Suprapubic skin (tissue), 4 donors: ENCODE data around the gene SBK2.

Experiments
- CTCF ChIP-seq, 2 donors: fragments of 200-600 bp in 1 of 2; fragments of 450-650 bp in 1 of 2; sonication (generic) in 1 of 2; IDR thresholded peaks; one replicate each; pipeline ENCODE4 v1.5.1; 2016 to 2019; ENCODE audit warnings: antibody characterized with exemption in 2 of 2, mild to moderate bottlenecking in 1 of 2, moderate library complexity in 1 of 2
- EP300 ChIP-seq: sonication (generic); formaldehyde crosslinking; IDR thresholded peaks from one replicate; pipeline ENCODE4 v1.6.1; 2017; ENCODE audit warnings: antibody characterized with exemption
- POLR2A ChIP-seq, 2 donors: fragments of 450-650 bp; IDR thresholded peaks; one replicate each; pipeline ENCODE4 v1.6.1; 2017; ENCODE audit warnings: antibody characterized with exemption in 2 of 2, mild to moderate bottlenecking in 2 of 2, moderate library complexity in 2 of 2
- POLR2AphosphoS5 ChIP-seq, 3 donors: sonication (generic); formaldehyde crosslinking; IDR thresholded peaks; one replicate each; pipeline ENCODE4 v1.6.1; 2017; ENCODE audit warnings: antibody characterized with exemption in 3 of 3

DNA sequence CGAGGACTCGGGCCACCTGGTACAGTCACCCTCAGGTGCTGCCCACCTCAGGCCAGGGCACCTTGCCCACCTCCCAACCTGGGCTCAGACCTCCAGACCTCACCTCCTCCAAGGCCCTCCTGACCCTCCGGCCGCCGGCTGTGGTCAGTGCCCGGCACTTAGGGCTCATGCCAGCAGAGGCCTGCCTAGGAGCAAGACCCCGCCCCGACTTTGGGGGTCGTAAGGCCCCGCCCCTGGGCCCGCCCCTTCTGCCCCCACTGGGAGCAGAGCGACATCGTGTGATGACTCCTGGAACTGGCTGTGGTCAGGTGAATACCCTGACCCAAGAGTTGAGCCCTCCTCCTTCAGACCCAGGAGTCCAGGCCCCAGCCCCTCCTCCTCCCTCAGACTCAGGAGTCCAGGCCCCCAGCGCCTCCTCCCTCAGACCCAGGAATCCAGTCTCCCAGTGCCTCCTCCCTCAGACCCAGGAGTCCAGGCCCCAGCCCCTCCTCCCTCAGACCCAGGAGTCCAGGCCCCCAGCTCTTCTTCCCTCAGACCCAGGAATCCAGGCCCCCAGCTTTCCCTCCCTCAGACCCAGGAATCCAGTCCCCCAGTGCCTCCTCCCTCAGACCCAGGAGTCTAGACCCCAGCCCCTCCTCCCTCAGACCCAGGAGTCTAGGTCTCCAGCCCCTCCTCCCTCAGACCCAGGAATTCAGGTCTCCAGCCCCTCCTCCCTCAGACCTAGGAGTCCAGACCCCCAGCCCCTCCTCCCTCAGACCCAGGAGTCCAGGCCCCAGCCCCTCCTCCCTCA lies at the start of gene SBK2:
- no peak for TF ChIP-seq POLR2A (IDR thresholded peaks at IDR 0.05)
- TF ChIP-seq EP300 = no peak
- no peak for TF ChIP-seq CTCF (IDR thresholded peaks at IDR 0.05)
- no peak for TF ChIP-seq POLR2AphosphoS5 (IDR thresholded peaks at IDR 0.05)
